CD4-positive, alpha-beta T cell treated with Interleukin-15 for 1 hour (primary cell): ENCODE results near the gene CCDC3.
"Not testable (repeated sequence)": the region's sequence is repeated elsewhere in the genome, so short reads cannot be mapped to it uniquely, and the experiment has no call there.

ENCODE experiments used
- DNase-seq: peaks from one replicate; pipeline ENCODE4 v3.0.0-alpha.2; 2020

CCDC3 gene

DNA sequence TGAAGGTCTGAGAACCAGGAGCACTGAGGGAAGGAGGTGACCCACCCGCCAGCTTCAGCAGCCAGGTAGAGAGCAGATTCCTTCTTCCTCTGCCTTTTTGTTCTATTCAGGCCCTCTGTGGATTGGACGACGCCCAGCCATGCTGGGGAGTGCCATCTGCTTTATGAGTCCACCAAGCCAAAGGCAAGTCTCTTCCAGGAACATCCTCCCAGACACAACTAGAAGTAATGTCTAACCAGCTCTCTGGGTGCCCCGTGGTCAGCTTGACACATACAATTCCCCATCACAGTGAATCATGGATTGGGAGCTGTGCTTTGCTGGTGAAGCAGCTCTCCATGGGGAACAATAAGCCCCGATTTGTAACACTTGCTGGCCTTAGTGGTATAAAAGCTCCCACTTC lies 125.2 kb downstream of the CCDC3 start:
- DNase-seq, result no peak

GRCh38 chr10:12875100-12875499 lies 126.4 kb downstream of the CCDC3 start:
- no peak for DNase-seq

DNA sequence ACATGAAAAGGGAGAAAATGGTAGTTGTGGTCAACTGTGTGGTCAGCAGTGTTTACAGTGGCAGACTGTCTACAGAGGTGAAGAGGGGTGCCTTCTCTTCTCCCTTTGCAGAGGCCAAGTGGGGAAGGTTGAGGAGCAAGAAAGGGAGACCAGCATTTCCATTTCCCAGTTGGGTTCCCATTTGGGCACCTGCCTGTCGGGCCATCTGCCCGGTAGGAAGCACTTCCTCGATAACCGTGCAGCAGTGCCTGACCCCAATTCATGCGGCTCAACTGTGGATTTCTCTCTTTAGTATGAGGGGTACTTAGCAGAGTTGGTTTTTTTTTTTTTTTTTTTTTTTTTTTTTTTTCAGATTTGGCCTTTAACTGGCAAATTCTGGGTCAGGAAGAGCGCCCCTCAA lies 127.0 kb downstream of the CCDC3 start:
- no peak for DNase-seq

- no peak for DNase-seq
Observed at GRCh38 chr10:12873172-12873571, 128.3 kb downstream of the CCDC3 start.

GRCh38 chr10:12872577-12872976 lies 128.9 kb downstream of the CCDC3 start:
- no peak for DNase-seq

DNA sequence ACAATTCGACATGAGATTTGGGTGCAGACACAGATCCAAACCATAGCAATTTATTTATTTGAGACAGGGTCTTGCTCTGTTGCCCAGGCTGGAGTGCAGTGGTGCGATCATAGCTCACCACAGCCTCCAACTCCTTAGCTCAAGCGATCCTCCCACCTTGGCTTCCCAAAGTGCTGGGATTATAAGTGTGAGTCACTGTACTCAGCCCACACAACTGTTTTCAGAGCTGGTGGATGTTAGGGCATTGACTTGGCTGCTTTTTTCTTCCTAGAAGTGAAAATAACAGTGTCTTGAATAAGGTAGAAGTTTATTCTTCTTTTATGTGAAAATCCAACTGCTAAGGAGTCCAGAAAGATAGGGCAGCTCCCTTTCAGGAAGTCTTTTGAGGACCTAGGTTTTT lies 132.1 kb downstream of the CCDC3 start:
- DNase-seq, result no peak

DNA sequence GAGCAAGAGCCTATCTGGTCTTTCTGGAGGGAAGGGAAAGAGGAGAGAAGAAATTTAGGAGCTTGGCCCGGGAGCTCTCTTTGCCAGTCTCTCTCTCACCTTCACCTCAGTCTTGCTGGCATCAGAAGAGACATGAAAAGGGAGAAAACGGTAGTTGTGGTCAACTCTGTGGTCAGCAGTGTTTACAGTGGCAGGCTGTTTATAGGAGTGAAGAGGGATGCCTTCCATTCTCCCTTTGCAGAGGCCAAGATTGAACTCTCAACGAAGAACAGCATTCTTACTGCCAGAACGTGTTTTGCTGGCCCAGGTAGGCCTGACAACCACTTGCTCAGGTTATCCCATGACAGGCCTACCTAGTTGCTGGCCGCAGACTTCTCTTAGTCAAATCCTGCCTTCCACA lies 133.3 kb downstream of the CCDC3 start:
- no peak for DNase-seq

GRCh38 chr10:12865515-12865914 lies 136.0 kb downstream of the CCDC3 start:
- DNase-seq, result not testable (repeated sequence)

- no peak for DNase-seq
Observed at GRCh38 chr10:12862459-12862858, 139.1 kb downstream of the CCDC3 start.

DNA sequence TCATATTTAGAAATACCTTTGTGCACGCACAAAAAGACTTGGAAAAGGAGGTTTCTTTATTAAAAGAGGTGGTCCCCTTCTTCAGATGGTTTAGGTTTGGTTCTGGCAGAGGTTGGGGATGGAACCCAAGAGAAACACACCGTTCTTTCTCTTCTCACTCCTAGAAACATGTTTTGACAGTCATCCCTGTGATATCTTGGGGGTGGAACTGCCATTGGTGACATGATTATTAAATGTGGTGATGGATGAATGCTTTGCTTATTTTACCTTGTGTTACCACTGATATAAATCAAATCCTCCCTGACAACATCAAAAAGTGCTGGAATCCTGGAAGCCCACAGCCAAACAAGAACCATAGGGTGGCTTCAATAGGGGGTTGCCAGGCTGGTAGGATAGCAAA lies 146.5 kb downstream of the CCDC3 start:
- DNase-seq, result no peak

GRCh38 chr10:12852687-12853086 lies 148.8 kb downstream of the CCDC3 start:
- DNase-seq, result no peak

GRCh38 chr10:12849319-12850181 lies 152.0 kb downstream of the CCDC3 start:
- DNase-seq, result no peak

DNA sequence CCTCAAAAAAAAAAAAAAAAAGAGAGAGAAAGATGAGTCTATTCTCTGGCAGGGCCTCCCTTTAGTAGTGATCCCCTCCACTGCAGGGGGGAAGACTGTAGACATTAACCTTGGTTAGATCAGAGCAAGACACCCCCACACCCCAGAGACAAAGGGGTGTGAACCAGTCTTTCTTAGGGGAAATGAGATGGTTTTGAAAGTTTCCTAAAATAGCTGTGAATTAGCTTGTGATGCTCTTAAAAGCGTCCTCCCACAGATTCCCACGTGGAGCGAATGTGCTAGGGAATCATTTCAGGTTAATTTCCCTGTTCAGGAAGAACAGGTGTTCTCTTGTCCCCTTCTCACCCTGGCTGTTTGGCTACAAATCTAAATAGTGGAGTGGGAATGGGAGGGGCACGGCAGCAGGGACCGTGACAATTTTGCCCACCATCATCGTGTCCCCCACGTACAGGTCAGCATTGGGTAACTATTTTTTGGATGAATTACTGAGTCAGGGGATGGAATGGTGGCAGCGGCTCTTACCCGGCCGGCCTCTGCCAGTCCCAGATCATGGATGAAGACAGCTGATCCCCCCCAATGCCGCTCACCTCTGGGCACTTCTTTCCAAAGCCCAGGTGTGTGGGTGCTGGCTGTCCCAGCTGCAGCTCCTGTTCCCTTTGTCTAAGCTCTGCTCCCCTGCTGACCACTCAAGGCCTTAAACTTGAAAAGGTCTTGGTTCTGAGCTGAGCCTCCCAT lies 152.9 kb downstream of the CCDC3 start:
- DNase-seq, result no peak

DNA sequence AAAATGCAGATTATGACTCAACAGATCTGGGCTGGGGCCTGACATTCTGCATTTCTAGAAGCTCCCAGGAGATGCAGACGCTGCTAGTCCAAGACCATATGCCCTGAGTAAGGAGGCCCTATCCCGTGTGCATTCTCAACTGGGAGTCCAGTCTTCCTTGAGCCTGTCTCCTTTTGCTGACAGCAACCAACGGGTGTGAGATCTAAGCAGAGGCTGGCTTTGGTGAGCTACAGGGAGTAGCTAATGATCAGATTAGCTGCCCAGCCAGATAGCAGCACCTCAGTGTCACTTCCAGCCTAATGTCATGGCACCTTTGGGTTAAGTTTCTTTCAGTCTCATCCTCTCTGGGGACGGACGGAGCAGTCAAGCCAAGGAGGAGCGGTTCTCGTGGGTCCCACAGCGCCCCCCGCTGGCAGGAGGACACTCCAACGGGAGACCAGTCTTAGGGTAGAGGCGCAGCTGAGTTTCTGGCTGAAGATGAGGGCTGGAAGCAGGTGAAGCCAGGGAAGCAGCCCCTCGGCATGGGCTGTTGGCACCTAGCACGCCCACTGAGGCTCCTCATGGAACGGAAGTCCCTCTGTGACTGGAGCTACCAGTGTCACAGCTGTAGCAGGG lies 154.0 kb downstream of the CCDC3 start:
- DNase-seq, result no peak

DNA sequence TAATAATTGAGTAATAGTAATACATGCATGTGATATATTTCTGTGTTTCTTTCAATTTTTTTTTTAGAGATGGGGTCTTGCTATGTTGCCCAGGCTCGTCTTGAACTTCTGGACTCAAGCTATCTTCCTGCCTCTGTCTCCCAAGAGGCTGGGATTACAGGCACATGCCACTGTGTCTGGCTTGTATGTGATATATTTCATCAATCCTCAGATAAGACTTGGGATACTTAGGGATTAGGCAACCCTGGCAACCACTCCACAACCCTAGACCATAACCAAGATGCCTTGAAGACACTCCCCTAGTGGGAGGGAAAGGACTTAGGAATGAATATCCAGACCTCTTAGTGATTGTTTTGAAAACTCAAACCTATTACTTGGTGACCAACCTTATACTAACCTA lies 154.8 kb downstream of the CCDC3 start:
- no peak for DNase-seq
